HuH-7 (cell line): ENCODE measurements around the gene NABP2.
"Not testable (repeated sequence)": the region's sequence is repeated elsewhere in the genome, so short reads cannot be mapped to it uniquely, and the experiment has no call there.

Experiments used
- DNase-seq: peaks from one replicate; pipeline ENCODE4 v3.0.0; 2011; ENCODE audit warnings: low spot score

The NABP2 gene

DNA sequence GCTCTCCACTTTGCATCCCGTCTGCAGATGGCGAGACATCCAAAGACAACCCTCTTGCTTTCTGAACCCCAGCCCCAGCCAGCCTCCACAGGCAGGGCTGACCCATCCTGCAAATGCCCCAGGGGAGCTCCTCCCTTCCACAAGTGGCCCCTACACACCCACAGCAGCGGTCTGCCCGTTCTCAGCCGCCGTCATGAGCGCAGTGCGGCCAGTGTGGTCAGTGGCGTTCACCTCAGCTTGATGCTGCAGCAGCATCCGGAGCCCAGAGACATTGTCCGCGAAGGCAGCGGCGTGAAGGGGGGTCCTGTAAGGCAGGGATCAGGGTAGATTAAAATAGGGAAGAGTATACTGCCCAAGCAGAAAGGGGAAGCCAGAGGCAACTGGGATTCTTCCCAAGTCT, 20.4 kb downstream of the NABP2 start:
- no peak for DNase-seq

DNA sequence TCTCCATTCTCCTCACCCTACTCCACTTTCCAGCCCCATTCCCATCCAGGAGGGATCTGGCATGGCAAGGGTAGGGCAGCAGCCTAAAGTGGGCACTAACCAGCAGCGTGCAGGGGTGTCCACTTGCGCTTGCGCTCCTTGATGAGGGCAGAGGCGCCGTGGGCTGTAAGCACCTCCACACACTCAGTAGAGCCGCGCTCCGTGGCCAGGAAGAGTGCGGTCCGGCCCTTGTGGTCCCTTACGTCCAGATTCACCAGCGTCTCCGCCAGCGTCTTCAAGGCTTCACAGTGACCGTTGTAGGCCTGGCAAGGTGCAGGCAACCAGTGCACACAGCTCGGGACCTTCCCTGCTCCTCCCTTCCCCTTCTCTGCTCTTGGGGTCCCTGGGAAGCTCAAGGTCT, 23.8 kb downstream of the NABP2 start:
- no peak for DNase-seq

DNA sequence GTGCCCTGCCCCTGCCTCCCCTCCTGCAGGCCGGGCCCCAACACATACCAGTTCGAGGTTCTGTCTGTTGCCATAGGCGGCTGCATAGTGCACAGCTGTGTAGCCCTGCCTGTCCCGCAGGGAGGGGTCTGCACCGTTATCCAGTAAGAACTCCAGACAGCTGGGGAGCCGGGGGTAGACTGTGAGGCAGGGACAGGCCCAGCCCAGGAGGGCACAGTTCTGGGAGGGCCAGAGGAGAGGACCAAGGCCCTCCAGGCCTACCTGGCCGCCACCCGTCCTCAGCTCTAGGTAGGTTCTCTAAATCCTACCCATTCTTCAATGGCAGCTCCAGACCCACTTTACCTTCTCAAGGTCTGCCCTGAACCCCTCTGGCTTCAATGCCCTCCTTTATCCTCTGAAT, 24.6 kb downstream of the NABP2 start:
- DNase-seq: no peak

DNA sequence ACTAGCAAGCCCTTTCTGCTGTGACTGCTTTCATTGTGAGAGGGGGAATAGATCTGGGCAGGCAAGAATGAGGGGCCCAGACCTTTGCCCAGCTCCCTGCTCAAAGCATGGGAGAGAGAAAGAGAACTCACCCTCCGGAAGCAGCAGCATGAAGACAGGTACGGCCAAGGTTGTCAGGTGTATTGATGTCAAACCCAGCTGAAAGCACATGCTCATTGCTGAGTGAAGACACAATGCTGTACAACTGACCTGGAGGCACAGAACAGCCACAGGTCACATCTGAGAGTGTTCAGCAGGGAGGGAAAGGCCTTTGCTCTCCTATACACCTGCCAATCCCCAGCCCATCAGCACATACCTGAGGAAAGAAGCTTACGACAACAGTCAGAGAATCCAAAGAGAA, 28.5 kb downstream of the NABP2 start:
- no peak for DNase-seq

DNA sequence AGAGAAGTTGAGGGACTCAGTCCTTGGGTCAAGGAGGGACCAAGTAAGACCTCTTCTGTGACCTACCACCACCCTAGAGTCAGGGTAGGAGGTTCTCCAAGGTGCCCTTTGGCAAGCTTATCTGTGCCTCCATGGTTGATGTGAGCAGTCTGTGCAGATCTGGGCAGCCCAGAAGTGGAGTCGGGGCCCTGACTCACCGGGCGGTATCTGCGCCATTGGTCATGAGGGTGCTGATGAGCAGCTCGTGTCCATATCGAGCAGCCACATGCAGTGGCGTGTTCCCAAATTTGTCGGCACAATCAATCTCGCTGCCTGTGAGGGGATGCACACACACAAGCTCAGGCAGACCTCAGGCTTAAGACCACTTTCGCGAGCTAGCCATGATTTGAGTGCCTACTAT, 28.9 kb downstream of the NABP2 start:
- no peak for DNase-seq

DNA sequence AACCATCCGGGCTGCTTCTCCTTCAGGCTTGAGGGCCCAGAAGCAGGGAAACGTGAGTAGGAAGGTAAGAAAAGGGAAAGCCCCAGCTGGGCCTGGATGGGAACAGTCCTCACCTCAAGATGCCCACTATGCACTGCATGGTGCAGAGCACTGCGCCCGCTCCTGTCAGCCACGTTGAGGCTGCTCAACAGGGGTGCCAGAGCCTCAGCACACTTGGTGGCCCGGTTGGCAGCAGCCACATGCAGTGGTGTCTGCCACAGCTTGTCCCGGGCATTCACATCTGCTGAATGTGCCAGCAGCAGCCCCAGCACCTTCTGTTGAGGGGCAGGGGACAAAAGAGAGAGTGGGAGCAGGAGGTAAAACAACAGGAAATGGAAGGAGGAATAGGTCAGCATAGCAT, 31.5 kb downstream of the NABP2 start:
- no peak for DNase-seq

DNA sequence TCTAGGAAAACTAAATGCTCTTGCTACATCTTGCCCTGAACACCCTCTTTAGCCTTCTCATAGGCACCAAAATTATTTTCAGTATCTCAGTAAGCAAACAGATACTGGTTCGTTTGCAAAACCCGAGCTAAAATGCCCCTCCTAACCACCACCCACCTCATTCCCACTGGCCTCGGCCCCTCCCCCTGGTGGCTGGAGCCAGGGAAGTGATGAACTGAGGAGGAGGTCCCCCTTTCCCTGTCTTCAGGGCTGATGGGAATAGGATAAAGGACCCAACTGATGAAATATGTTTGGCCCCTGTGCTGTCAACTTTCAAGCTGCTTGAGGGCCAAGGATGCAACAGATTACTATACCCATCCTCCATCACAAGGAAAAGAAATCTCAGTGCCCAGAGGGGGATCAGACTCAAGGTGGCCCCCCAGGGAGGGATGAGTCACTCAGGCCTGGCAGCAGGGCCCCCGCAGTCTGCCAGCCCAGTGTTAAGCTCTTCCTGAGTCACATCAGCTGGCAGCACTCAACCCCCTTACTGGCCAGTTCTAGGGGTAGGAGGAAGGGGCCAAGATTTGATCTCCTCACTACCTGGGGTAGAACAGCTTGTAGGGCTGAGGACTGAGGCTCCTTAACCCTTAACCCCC, 32.3 kb downstream of the NABP2 start:
- no peak for DNase-seq

DNA sequence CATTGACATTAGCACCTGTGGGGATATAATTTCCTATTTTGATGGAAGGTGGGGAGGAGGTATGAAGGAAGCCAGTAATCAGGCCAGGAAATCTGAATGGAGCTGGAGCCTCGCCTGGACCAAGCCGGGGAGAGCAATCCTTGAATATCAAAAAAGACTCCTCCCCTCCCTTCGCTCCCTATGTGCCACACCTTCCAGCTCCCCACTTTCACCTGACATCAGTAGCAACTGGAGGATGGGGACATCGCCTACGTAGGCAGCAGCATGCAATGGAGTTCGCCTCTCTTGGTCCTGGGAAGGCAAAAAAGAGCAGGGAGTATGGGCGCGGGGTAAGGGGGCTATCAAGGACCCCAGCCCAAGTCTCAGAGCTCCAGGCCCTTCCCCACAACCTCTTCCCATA, 32.9 kb downstream of the NABP2 start:
- DNase-seq: no peak

DNA sequence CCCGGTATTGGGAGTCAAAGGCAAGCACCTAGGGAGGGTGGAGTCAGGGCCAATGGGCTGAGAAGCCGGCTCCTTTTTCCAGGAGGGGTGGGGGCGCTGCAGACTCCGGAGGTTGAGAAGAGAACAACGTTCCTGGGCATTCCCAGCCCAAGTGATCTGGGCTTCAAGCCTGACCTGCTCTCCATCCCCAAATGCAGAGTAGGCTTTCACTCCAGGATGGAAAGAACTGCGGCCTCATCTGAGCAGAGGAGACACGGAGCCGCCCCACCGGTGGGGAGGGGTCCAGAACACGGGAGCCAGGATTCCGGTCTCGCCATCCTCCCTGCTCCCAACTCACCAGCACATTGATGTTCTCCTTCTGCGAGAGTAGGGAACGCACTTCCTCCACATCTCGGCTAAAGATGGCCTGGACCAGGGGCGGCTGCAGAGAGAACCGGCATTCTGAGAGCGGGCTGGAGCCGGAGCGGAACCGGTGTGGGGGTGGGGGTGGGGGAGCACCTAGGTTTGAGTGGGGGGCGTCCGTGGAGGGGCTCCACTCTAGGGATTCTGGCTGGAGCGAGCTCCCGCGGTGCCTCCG, 33.4 kb downstream of the NABP2 start:
- DNase-seq: peak; percentile 91

DNA sequence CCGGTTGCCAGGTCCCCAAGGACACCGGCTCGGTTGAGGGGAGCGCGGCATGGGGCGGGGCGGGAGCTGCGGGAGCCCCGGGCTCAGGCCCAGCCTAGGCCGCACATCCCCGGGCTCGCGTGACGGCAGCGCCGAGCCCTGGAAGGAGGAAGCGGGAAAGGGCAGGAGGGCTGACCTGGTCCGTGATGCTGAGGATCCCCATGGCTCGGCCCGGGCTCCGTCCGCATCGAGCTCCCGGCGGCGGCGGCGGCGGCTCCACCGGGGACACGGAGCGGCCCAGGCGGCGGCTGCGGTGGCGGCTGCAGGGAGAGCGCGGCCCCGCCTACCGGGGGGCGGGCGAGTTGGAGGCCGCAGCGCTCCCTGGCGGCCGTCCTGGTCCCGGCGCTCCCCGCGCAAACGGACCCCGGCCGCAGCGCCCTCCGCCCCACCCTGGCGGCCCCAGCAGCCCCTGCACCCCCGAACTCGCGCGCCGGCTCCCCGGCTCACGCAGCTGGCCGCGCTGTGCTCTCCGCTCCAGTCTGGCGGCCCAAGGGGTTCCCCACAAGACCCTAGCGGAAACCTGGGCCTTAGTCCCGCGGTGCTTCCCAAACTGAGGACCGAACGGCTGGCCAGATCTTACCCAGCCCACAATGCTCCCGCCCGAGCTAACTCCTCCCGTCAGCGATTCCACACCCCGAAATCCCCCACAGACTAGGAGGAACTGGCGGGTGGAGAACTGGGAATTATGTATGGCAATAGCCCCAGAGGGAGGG, 34.1 kb downstream of the NABP2 start, which contains the start of gene ANKRD52:
Gene ANKRD52 (minus strand): TSS at position 317 of the 752 bp plus-strand sequence. CDS start 115 bp downstream, at position 202.
- DNase-seq: peak; percentile 92

DNA sequence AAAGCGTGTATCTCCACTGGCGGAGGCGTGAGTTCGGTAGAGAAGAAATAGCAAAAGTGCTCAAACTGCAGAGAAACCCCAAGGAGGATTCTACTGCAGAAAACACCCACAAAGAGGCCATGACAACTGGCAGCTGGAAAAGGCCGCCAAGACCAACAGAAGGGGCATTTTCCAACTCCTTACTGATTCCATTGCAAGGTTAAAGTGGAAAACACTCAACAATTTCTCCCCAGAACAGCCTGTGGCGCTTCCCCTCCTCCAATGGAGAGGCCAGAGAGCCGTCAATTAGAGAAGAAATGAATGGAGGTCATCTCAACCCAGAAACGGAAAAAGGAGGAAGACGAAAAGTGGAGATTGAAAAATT, 34.7 kb downstream of the NABP2 start:
- DNase-seq: no peak

DNA sequence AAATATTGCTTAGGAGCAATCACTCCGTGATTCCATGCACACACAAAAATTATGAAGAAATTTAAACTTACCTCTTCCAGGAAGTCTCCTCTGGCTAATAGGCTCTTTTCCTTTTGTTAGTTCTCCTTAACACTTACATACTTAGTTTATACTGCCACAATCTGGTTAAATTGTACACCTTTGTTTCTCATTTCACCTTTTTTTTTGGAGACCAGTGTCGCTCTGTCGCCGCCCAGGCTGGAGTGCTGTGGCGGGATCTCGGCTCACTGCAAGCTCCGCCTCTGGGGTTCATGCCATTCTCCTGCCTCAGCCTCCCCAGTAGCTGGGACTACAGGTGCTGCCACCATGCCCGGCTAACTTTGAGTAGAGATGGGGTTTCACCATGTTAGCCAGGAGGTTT, 36.2 kb downstream of the NABP2 start:
- no peak for DNase-seq

DNA sequence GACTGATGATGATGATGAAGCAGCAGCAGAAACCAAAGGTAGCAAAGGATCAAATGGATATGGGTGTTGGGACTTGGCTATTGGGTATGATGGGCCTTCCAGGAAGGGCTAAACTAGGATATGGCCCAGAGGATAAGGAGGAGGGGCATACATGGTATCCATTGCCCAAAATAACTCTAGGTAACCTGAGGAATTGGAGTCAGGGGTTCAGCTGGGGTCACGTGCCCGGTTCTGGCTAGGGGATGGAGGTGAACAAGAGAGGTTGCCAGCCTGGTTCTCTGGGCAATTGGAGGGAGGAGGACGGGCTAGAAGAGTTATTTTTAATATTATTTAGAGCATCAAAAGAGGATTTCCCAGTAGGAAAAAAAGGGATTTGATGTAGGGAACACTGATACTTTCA, 36.8 kb downstream of the NABP2 start:
- no peak for DNase-seq

DNA sequence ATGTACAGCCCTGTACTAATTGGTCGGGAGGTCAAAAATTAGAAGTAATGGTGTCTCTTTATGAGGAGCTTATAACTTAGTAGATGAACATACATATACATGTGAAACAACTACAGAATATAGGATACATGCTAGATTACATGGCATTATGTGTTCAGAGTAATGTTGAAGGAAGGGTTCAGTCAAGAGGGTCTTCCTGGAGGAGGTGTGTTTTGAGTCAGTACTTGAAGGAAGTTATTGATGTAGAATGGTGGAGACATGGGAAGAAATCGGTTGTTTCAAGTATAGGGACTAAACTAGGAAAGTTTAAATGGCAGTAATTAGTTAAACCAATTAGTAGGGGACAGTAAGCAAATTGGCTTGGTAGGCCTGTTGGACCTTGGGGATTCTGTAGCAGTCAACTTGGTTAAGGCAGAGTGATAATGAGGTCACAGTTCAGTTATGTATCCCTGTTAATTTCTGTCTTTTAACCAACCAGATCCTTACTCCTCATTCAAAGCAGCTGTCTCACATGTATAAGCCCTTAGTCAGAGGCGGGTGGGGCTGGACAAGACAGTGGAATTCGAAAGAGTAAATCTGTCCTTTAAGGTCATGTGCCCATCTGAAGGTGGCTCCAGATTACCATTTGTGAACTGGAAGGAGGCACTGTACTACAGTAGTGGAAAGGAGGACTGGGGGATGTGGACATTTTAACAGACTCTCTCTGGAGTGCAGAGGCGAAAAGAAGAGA, 37.5 kb downstream of the NABP2 start:
- DNase-seq: no peak

DNA sequence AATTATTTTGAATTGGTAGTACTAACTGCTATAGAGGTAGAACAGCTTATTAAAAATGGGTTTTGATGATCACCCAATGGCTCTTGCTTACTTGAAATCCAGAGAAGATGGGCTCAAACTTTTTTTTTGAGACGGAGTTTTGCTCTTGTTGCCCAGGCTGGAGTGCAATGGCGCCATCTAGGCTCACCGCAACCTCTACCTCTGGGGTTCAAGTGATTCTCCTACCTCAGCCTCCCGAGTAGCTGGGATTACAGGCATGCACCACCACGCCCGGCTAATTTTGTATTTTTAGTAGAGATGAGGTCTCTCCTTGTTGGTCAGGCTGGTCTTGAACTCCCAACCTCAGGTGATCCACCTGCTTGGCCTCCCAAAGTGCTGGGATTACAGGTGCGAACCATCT, 38.8 kb downstream of the NABP2 start:
- DNase-seq: not testable (repeated sequence)

DNA sequence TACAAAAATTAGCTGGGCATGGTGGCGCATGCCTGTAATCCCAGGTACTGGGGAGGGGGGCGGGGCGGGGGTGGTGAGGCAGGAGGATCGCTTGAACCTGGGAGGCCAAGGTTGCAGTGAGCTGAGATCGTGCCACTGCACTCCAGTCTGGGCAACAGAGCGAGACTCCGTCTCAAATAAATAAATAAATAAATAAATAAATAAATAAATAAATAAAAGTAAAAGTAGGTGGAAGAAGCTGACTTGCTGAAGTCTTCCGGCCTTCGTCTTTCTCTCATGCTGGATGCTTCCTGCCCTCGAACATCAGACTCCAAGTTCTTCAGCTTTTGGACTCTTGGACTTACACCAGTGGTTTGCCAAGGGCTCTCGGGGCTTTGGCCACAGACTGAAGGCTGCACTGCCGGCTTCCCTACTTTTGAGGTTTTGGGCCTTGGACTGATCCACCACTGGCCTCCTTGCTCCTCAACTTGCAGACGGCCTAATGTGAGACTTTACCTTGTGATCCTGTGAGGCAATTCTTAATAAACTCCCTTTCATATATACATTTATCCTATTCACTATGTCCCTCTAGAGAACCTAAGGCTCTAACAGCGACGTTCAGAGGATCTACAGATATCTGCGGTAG, 42.0 kb downstream of the NABP2 start:
- DNase-seq: not testable (repeated sequence)

DNA sequence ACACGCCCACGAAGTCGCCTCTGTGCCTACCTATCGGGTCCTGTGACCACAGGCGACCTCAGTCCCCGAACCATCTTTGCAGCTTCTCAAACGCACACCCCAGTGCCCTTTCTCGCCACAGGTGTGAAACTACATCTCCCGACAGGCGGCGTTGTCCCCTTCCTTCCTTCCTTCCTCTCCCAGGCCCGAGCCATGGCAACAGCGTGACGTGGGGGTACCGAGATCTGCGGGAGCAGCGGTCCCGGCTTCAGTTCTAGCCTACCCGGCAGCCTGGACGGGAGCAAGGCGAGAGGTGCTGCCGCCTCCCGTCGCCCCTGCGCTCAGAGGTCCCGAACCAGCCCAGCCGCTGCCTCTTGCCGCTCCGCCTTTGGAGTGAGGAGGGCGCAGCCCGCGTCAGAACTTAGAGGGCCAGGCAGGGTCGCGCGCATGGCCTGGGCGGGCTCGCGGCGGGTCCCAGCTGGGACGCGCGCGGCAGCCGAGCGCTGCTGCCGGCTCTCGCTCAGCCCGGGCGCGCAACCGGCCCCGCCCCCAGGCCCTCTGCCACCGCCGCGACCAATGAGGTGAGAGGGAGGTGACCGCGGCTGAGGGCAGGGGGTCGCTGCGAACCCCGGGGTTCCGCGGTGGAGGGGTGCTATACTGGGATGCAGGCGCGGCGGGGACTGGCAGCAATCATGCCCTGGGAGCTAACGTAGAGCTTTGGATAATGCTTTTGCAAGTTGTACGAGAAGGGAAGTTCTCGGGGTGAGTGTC, 42.7 kb downstream of the NABP2 start, which contains the start of gene COQ10A:
Gene COQ10A (plus strand): TSS at position 250 of the 750 bp plus-strand sequence. CDS start 177 bp downstream, at position 427.
- peak; percentile 94 for DNase-seq

DNA sequence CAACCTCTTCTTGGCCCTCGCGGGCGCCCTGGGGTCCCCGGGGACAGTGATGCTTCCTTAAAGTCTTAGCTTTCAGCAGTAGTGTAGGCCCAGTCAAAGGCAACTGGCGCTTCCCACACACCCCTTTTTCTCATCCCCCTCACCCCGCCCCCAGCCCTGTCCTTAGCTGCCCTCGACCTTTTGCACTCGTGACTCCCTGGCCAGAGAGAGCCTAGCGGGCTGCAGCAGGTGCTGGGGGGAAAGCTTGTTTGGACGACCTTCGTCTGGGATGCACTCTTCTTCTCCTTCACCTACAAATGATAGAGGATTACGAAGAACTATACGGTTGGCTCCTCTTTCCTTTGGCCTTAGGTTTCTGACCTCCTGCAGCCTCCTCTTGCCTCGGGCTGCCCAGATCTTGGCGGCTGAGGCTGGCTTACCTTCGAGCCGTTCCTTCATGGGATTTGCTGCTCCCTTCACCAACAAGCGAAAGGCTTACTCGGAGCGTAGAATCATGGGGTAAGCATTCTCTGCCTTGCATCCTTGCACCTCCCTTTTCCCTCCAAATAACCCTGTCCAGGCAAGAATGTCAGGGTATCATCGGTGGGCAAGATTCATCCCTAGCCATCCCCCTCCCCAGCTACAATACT, 43.4 kb downstream of the NABP2 start:
- DNase-seq: peak; percentile 62

DNA sequence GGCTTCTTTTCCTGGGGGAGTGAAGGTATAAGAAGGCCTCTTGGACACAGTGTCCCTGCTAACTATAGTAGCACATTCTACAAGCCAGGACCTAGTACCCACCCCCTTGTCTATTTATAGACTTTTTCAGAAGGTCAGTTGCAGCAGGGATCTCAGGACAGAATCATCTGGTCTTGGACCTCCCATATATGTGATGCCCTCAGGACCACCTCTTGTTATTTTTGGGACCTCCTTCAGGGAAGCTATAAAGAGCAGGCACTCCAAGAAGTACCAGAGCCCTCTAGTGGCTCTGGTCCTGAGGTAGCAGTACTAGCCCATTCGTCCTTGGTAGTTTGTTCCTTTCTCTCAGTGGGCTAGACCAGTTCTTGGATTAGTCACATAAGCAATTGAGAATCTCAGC, 46.9 kb downstream of the NABP2 start:
- DNase-seq: peak; percentile 52

DNA sequence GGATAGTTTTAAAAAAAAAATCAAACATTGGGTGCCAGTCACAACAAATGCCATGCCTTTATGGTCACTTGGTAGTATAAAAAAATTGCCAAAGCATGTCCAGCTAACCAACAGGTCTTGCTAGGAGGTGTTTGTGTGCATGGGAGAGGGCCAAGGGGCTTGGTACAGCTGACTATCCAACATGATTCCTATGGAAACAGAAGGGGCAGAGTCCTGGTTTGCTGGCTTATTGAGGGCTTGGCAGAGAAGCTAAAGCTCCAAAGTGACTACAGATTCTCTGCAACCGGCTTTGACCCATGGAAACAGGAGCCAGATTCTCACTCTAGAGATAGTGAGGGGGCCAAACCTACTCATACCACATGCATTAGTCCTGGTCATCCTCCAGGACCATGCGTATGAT, 48.3 kb downstream of the NABP2 start:
- DNase-seq: not testable (repeated sequence)

DNA sequence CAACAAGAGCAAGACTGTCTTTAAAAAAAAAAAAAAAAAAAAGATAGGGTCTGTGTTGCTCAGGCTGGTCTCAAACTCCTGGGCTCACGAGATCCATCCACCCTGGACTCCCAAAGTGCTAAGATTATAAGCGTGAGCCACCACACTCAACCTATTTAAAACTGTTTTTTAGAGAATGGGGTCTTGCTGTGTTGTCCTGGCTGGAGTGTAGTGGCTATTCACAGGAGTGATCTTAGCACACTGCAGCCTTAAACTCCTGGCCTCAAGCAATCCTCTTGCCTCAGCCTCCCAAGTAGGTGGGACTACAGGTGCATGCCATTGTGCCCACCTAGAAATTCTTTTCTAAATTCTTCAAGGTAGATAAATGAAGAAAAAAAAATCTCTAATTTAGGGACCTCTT, 50.2 kb downstream of the NABP2 start:
- no peak for DNase-seq
